GM12892 (cell line): Measurements from ENCODE around the gene MVK.

Experiments
- DNase-seq: peaks from one replicate; pipeline ENCODE4 v3.0.0; 2011; ENCODE audit not compliant: insufficient read length
- FAIRE-seq: peaks from 2 replicates; lab custom pipeline; 2011; peaks lifted over from hg19 to GRCh38; lab: Jason Lieb, UNC
- POLR2A ChIP-seq: IDR thresholded peaks from 2 replicates; pipeline ENCODE4 v1.6.1; 2011; ENCODE audit warnings: low read depth, low read length, control low read depth
- POLR2AphosphoS5 ChIP-seq: IDR thresholded peaks from 2 replicates; pipeline ENCODE4 v1.6.1; 2011; ENCODE audit warnings: low read depth, low read length, control low read depth
- TAF1 ChIP-seq: IDR thresholded peaks from 2 replicates; pipeline ENCODE4 v1.6.1; 2011; ENCODE audit warnings: low read depth, mild to moderate bottlenecking, control low read depth, low read length, borderline replicate concordance

The MVK gene

GRCh38 chr12:109631751-109632150 is 58.2 kb downstream of the MVK start:
- FAIRE-seq (no peak), DNase-seq (no peak)
- TF ChIP-seq TAF1 (no peak), POLR2A (no peak), POLR2AphosphoS5 (no peak)

DNA sequence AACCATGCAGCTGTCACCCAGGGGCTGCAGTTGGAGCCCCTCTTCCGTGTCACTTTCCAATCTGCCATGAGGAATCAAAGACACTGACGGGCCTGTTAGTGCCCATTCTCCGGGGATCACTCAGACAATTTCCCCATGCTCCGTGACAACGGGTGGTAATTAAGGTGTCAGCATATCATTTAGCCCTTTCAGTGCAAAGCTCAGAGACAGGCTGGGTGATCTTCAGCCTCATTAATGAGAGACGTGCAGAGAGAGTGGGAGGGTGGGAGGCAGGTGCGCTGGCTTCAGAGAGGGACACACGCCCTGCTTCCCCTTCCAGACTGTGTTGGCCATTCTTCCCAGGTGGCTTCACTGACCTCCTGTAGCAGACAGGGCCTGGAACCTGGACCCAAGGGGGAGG is 58.7 kb downstream of the MVK start:
- DNase-seq (no peak), FAIRE-seq (no peak)
- TF ChIP-seq POLR2A, result no peak
- TF ChIP-seq POLR2AphosphoS5, result no peak
- TF ChIP-seq TAF1, result no peak

- TF ChIP-seq TAF1, result no peak
- no peak for TF ChIP-seq POLR2A
- no peak for TF ChIP-seq POLR2AphosphoS5
- FAIRE-seq (no peak), DNase-seq (no peak)
These were observed 62.1 kb downstream of the MVK start for GRCh38 chr12:109635717-109636116.

DNA sequence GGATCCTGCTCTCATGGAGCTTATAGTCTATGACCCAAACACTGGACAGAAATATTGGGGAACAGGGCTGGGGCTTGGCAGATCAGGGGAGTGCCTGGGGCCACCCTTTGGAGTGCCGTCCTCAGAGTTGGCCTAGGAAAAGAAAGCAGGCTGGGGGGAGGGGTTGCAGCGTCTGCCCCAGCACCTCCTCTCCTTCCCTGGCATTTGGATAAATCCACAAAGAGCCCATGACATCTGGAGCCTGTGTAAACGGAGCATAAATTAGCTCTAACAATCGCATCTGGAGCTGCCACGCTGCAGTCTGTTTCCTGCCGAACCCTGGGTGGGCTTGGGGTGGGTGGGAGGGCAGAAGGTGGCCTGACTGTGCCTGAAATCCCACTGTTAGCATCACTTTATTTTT is 63.8 kb downstream of the MVK start:
- DNase-seq, result no peak
- TF ChIP-seq POLR2A (no peak), TAF1 (no peak), POLR2AphosphoS5 (no peak)
- no peak for FAIRE-seq

- FAIRE-seq (no peak), DNase-seq (no peak)
- TF ChIP-seq TAF1 (no peak), POLR2AphosphoS5 (no peak), POLR2A (no peak)
These were observed 64.4 kb downstream of the MVK start for GRCh38 chr12:109637996-109638395.

DNA sequence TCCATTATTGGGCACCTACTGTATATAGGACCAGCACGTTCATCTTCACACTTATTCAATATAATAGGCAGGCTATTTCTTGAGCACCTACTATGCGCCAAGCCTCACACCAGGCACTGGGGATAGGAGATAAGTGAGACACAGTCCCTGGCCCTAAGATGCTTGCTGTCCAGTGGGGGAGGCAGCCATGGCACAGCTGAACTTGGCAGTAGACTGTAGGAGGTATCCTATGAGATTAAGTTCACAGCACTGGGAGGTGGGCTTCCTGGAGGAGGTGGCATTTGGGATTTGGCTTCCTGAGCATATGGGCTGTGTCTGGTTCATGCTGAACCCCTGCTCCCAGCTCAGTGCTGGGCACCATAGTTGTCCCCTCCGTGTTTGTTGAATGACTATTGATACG is 65.1 kb downstream of the MVK start:
- DNase-seq, result no peak
- TF ChIP-seq TAF1 (no peak), POLR2A (no peak), POLR2AphosphoS5 (no peak)
- FAIRE-seq, result no peak

GRCh38 chr12:109639151-109639872 is 65.7 kb downstream of the MVK start:
- no peak for FAIRE-seq
- no peak for TF ChIP-seq POLR2A
- TF ChIP-seq TAF1, result no peak
- TF ChIP-seq POLR2AphosphoS5, result no peak
- DNase-seq, result no peak

GRCh38 chr12:109640961-109641360 is 67.4 kb downstream of the MVK start:
- FAIRE-seq, result no peak
- no peak for TF ChIP-seq POLR2AphosphoS5
- no peak for TF ChIP-seq POLR2A
- TF ChIP-seq TAF1, result no peak
- DNase-seq, result no peak

GRCh38 chr12:109641422-109641821 is 67.8 kb downstream of the MVK start:
- no peak for DNase-seq
- TF ChIP-seq POLR2A (no peak), POLR2AphosphoS5 (no peak), TAF1 (no peak)
- FAIRE-seq, result no peak

DNA sequence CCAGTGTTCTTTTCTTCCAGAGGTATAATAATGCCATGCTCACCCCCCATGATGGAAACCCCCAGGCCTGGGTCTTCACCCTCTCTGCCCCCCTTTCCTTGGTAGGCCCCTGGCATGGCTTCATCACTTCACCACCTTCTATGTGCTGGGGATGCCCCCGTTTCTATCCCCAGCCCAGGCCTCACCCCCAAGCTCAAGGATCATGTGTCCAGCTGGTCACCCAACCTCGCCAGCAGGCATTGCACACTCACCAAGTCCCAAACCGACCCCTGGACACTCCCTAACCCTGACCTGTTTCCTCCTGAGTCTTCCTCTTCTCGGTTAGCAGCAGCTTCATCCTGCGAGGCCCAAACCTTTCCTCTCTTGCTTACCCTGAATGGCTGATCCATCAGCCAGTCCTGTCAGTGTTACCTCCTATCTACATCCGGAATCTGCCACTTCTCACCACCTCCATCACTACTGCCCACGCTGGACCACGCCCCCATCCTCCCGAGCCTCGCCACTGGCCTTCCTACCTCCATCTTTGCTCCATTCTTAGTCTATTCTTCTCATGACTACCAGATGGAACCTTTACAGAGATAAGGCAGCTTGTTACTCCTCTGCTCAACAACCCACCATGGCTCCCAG is 69.0 kb downstream of the MVK start:
- no peak for TF ChIP-seq TAF1
- TF ChIP-seq POLR2A, result no peak
- no peak for TF ChIP-seq POLR2AphosphoS5
- FAIRE-seq (peak; percentile 42), DNase-seq (no peak)

DNA sequence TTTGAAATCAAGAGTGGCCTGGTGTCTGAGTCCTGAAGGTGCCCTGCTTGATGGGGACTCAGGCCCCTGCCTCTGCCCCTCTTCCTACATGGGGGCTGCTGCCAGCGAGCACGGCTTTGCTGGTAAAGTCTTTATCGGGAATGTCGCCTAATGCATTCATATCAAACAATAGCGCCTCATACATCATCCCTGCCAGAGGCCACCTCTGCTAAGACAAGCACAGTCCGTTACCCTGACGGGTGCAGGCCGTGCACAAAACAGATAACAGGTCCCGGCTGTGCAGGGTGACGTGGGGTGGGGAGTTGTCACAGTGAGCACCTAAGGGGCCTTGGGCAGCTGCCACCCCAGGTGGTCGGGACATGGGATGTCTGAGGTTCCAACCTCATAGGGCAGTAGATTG is 71.6 kb downstream of the MVK start:
- no peak for FAIRE-seq
- no peak for DNase-seq
- TF ChIP-seq TAF1 (no peak), POLR2AphosphoS5 (no peak), POLR2A (no peak)

GRCh38 chr12:109645708-109646107 is 72.1 kb downstream of the MVK start:
- no peak for DNase-seq
- TF ChIP-seq POLR2A, result no peak
- no peak for TF ChIP-seq POLR2AphosphoS5
- no peak for TF ChIP-seq TAF1
- FAIRE-seq, result no peak
